Thyroid gland (tissue), 4 donors: Measurements from ENCODE around the gene ARID3A. TPM values are rescaled to one million over a fixed set of nuclear protein-coding genes. Genes with fewer than 3 reads are reported as not detected.

Experiments
- DNase-seq, 2 donors: peaks; one replicate each; pipeline ENCODE4 v3.0.0-alpha.2; 2019
- H3K27ac ChIP-seq, 3 donors: fragments of 200-600 bp; sonication (generic); 1 replicate in 2 of 3; 2 replicates in 1 of 3; pipeline ENCODE4 v1.5.1; 2016 to 2019; ENCODE audit warnings: mild to moderate bottlenecking in 1 of 3, moderate library complexity in 1 of 3
- H3K27me3 ChIP-seq: fragments of 200-600 bp; sonication (generic); one replicate; pipeline ENCODE4 v1.5.1; 2019
- H3K36me3 ChIP-seq, 2 donors: fragments of 200-600 bp; sonication (generic); one replicate each; pipeline ENCODE4 v1.5.1; 2016 to 2019
- H3K4me1 ChIP-seq, 2 donors: fragments of 200-600 bp; sonication (generic); one replicate each; pipeline ENCODE4 v1.5.1; 2017 to 2019
- H3K4me3 ChIP-seq, 3 donors: fragments of 200-600 bp; sonication (generic); replicated peaks in 1 of 3; 1 replicate in 2 of 3; 2 replicates in 1 of 3; pipeline ENCODE4 v1.5.1; 2016; ENCODE audit warnings: mild to moderate bottlenecking in 1 of 3
- H3K9me3 ChIP-seq: fragments of 200-600 bp; sonication (generic); one replicate; pipeline ENCODE4 v1.5.1; 2017
- CTCF ChIP-seq, 6 experiments: fragments of 200-600 bp in 3 of 6; fragments of 450-650 bp in 3 of 6; sonication (generic) in 3 of 6; IDR thresholded peaks; one replicate each; pipeline ENCODE4 v1.5.1; 2016 to 2019; ENCODE audit warnings: antibody characterized with exemption in 6 of 6, mild to moderate bottlenecking in 2 of 6, inconsistent platforms in 1 of 6, moderate library complexity in 1 of 6
- POLR2A ChIP-seq, 2 donors: fragments of 450-650 bp; IDR thresholded peaks; one replicate each; pipeline ENCODE4 v1.6.1; 2017; ENCODE audit warnings: antibody characterized with exemption in 2 of 2, mild to moderate bottlenecking in 2 of 2, moderate library complexity in 1 of 2
- WGBS, 2 donors: methylation state at CpG; one replicate each; pipeline ENCODE4 v1.1.5; 2017; 5-methylcytosine and 5-hydroxymethylcytosine counted together
- intact Hi-C: fragments of 100-400 bp; cut with DNase I; formaldehyde crosslinking; loops from one replicate; pipeline ENCODE4 v1.15.1; 2023
- total RNA-seq, 4 donors: library from RNA; depleted of rRNA; stranded (reverse); fragments of >200 nt; gene quantifications; one replicate each; pipeline ENCODE4 v1.2.3, GENCODE V29; 2016

Gene ARID3A
- total RNA-seq, 4 donors from 2014 or later, result 2.6 to 7.7 (median 3.9) TPM

GRCh38 chr19:902446-903226 is 23.2 kb upstream of the ARID3A start:
- H3K4me1 ChIP-seq, result peaks cover 0 to 15% of the 10 kb centered on the region in 2 donors
- TF ChIP-seq POLR2A (IDR thresholded peaks at IDR 0.05), result no peak
- TF ChIP-seq CTCF (IDR thresholded peaks at IDR 0.05), result no peak
- 70 to 75% methylated on average over 14 of the region's 14 CpGs for WGBS, 2 donors
- H3K9me3 ChIP-seq, result no peaks in the 10 kb centered on the region
- intact Hi-C loops, result no loop called here
- H3K36me3 ChIP-seq, result peaks cover 0 to 3% of the 10 kb centered on the region in 2 donors
- no peak overlapping the region for H3K27ac ChIP-seq
- no peaks in the 10 kb centered on the region for H3K27me3 ChIP-seq
- no peak overlapping the region for H3K4me3 ChIP-seq
- DNase-seq, result peak; percentile 38 to 54

GRCh38 chr19:903266-903797 is 22.5 kb upstream of the ARID3A start:
- no peak overlapping the region for H3K4me3 ChIP-seq
- H3K27me3 ChIP-seq, result no peaks in the 10 kb centered on the region
- no peak for TF ChIP-seq CTCF (IDR thresholded peaks at IDR 0.05)
- no peak for TF ChIP-seq POLR2A (IDR thresholded peaks at IDR 0.05)
- no peak overlapping the region for H3K27ac ChIP-seq
- H3K9me3 ChIP-seq, result no peaks in the 10 kb centered on the region
- H3K36me3 ChIP-seq, result peaks cover 0 to 3% of the 10 kb centered on the region in 2 donors
- 76 to 83% methylated on average over 30 to 32 of the region's 32 CpGs for WGBS, 2 donors
- DNase-seq, result peak in 1 of 2 donors; percentile 47
- H3K4me1 ChIP-seq, result peaks cover 0 to 15% of the 10 kb centered on the region in 2 donors
- intact Hi-C loops, result no loop called here

- no peak for DNase-seq
- no peak overlapping the region for H3K4me3 ChIP-seq
- H3K27ac ChIP-seq, result no peak overlapping the region
- H3K4me1 ChIP-seq, result peaks cover 0 to 24% of the 10 kb centered on the region in 2 donors
- H3K36me3 ChIP-seq, result peaks cover 0 to 2% of the 10 kb centered on the region in 2 donors
- intact Hi-C loops, result no loop called here
- TF ChIP-seq CTCF (IDR thresholded peaks at IDR 0.05), result no peak
- TF ChIP-seq POLR2A (IDR thresholded peaks at IDR 0.05), result no peak
- 88 to 93% methylated on average over 8 of the region's 8 CpGs for WGBS, 2 donors
- H3K27me3 ChIP-seq, result no peaks in the 10 kb centered on the region
- no peaks in the 10 kb centered on the region for H3K9me3 ChIP-seq
Measured at GRCh38 chr19:904545-904944, 21.3 kb upstream of the ARID3A start.

- Histone ChIP-seq H3K4me3 (no peak overlapping the region), H3K4me1 (peaks cover 0 to 24% of the 10 kb centered on the region in 2 donors), H3K27me3 (no peaks in the 10 kb centered on the region), H3K9me3 (no peaks in the 10 kb centered on the region), H3K36me3 (no peaks in the 10 kb centered on the region), H3K27ac (no peak overlapping the region)
- intact Hi-C loops, result no loop called here
- DNase-seq, result no peak
- TF ChIP-seq CTCF (IDR thresholded peaks at IDR 0.05) (no peak), POLR2A (IDR thresholded peaks at IDR 0.05) (no peak)
- whole genome bisulfite sequencing, 2 donors, result 95 to 97% methylated on average over 7 of the region's 7 CpGs
Measured at GRCh38 chr19:906480-906879, 19.4 kb upstream of the ARID3A start.

- TF ChIP-seq CTCF (IDR thresholded peaks at IDR 0.05), result no peak
- TF ChIP-seq POLR2A (IDR thresholded peaks at IDR 0.05), result no peak
- Histone ChIP-seq H3K27ac (no peak overlapping the region), H3K36me3 (no peaks in the 10 kb centered on the region), H3K4me3 (no peak overlapping the region), H3K9me3 (no peaks in the 10 kb centered on the region), H3K27me3 (no peaks in the 10 kb centered on the region), H3K4me1 (peaks cover 0 to 23% of the 10 kb centered on the region in 2 donors)
- 91 to 92% methylated on average over 9 to 11 of the region's 14 CpGs for WGBS, 2 donors
- intact Hi-C loops, result no loop called here
- DNase-seq, result no peak
Measured at GRCh38 chr19:907183-907853, 18.5 kb upstream of the ARID3A start.
